DOHH2 (cell line): Measurements from ENCODE around the gene ZNF32.

Source experiments
- EZH2phosphoT487 ChIP-seq: fragments of 200-600 bp; sonication (generic); IDR thresholded peaks from 2 replicates; pipeline ENCODE4 v1.6.1; 2017; ENCODE audit warnings: borderline replicate concordance, mild to moderate bottlenecking, antibody characterized with exemption, low read length, moderate library complexity, mixed read lengths
- TF ChIP-seq, protein P1 (sequence below): fragments of 200-600 bp; sonication (generic); IDR thresholded peaks from one replicate; pipeline ENCODE4 v1.5.1; 2014; ENCODE audit warnings: antibody characterized with exemption, mild to moderate bottlenecking, low read depth, low read length; ENCODE audit not compliant: poor library complexity, severe bottlenecking

DNA sequence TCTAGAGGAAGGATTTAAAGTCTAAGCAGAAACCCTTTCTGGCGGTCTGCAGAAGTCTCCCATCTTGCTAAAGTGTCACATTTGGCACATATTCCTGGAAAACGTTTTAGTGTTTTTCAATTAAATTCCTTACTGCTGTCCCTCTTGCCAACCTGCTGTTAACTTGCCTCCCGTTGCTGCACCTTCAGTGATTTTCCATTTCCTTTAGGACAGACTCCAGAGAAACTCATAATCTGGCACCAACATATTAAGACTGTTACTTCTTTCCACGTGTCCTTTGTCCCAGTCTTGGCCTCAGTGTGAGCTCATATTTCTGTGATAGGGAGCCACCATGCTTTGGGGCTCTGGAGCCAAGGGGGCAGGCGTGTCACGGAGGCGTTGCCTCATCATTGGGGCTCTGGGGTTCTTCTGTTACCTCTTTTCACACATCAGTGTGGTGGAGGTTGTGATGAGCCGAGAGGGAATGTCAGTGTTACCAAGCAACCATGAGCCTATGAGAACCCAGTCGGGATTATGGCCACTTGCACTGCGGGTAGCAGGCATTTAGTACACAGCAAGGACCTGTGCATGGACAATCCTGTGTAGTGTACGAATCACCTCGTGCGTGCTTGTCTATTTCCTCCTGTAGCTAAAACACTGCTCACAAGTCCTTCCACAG is 26.0 kb upstream of the ZNF32 start:
- TF ChIP-seq, protein P1, sequence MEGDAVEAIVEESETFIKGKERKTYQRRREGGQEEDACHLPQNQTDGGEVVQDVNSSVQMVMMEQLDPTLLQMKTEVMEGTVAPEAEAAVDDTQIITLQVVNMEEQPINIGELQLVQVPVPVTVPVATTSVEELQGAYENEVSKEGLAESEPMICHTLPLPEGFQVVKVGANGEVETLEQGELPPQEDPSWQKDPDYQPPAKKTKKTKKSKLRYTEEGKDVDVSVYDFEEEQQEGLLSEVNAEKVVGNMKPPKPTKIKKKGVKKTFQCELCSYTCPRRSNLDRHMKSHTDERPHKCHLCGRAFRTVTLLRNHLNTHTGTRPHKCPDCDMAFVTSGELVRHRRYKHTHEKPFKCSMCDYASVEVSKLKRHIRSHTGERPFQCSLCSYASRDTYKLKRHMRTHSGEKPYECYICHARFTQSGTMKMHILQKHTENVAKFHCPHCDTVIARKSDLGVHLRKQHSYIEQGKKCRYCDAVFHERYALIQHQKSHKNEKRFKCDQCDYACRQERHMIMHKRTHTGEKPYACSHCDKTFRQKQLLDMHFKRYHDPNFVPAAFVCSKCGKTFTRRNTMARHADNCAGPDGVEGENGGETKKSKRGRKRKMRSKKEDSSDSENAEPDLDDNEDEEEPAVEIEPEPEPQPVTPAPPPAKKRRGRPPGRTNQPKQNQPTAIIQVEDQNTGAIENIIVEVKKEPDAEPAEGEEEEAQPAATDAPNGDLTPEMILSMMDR, result no peak
- TF ChIP-seq EZH2phosphoT487, result no peak
